Middle frontal gyrus (tissue), 1 donor: ENCODE results near the gene PIK3CB.
"Not testable (repeated sequence)": the region's sequence is repeated elsewhere in the genome, so short reads cannot be mapped to it uniquely, and the experiment has no call there.

Source experiments
- DNase-seq: peaks from one replicate; pipeline ENCODE4 v3.0.0-alpha.2; 2015; ENCODE audit warnings: low spot score; ENCODE audit errors: extremely low spot score

PIK3CB gene

DNA sequence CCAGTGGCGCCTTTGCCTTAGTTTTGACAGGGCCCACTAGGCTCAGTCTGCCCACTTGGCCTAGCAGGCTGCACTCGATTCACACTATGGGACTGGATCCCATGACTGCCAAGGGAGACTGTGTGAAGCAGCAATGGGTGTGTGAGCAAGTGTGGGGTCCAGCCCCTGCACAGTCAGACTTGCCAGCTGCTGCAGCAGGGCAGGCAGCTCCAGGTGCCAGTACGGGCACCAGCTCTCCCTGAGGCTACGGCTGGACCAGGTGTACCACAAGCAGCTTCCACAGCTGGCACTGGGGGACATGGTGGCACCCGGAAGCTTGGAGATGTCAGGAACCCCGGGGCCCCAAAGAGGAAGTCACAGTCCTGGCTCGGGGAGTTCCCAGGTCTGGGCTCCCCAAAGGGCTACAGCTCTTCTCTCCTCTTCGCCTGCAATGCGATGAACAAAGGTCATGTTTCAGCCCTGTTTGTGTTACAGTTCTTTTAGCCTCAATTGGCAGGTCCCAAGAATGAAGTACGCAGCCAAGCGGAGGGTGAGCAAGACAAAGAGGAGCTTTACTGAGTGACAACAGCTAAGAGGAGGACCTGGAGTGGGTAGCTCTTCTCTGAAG is 67.1 kb downstream of the PIK3CB start:
- DNase-seq, result no peak

DNA sequence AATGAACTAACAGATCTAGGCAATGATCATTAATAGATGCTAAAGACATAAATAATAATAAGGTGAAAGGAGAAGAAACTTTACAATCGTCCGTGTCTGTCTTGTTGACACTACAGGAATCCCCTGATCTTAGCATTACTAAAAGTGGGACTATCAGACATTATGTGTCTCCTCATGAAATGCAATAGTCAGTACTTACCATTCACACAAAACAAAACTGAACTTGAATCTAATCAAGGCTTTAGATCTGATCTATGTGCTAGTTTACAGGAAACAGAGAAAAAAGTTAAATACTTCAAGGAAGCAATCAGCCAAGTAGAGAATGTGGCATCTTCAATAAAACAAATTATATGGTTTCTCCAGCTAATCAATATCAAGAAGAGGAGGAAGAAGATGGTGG is 73.7 kb downstream of the PIK3CB start:
- DNase-seq, result no peak

DNA sequence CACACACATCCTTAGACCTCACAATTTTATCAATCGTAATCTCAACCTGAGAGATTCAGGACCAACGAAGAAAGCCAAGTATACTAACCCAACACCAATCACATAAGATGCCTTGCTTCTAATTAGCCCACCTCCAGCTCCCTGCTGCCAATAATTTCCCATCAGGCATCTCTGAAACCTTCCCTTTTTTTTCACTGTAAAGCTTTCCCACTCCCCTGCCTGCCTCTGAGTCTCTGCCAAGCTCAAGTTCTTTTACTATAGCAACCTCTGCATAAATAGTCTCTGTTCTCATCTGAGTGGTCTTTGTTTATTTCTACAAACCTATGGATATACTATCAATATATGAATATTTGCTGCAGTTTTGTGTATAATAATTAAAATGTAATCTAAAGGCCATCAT is 86.5 kb downstream of the PIK3CB start:
- no peak for DNase-seq

DNA sequence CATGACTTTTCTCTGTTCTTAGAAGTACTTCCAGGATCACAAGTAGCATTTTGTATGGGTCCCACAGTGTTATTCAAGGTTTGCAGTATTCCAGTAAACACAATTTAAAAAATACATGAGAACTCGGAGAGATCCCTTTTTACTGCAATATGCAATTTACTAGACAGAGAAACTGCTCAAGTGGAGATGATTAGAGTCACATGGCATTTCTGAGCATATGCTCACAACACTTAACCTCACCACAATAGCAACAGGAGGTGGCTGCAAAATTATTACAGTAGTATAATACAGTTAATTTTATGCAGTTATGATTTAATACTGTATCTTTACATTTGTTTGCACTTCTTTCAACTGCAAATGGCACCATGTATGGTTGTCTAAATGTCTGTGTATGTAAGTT is 87.5 kb downstream of the PIK3CB start:
- DNase-seq, result no peak

DNA sequence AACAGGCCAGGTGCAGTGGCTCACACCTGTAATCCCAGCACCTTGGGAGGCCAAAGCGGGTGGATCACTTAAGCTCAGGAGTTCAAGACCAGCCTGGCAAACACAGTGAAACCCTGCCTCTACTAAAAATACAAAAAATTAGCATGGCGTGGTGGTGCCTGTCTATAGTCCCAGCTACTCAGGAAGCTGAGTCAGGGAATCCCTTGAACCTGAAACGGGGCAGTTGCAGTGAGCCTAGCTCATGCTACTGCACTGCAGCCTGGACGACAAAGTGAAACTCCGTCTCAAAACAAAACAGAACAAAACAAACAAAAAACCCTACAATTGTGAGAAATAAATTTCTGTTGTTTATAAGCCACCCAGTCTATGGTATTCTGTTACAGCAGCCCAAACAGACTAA is 94.7 kb downstream of the PIK3CB start:
- no peak for DNase-seq

DNA sequence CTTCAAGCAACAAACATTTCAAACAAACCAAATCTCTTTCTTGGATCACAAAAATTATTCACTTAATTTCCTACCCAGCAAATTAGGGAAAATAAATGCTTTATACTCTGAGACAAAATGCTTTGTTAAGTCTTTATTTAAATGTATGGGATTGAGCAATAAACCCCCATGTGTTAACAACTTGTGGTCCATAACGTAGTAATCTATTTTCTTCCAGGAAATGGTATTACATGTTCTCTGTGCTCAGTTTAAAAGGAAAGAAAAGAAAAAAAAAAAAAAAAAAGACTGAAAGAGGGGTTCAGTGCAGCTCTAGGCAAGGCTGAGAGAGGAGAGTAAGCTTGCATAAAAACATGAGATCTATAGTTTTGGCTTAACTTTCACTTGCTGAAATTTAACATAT is 102.3 kb downstream of the PIK3CB start:
- DNase-seq, result no peak

DNA sequence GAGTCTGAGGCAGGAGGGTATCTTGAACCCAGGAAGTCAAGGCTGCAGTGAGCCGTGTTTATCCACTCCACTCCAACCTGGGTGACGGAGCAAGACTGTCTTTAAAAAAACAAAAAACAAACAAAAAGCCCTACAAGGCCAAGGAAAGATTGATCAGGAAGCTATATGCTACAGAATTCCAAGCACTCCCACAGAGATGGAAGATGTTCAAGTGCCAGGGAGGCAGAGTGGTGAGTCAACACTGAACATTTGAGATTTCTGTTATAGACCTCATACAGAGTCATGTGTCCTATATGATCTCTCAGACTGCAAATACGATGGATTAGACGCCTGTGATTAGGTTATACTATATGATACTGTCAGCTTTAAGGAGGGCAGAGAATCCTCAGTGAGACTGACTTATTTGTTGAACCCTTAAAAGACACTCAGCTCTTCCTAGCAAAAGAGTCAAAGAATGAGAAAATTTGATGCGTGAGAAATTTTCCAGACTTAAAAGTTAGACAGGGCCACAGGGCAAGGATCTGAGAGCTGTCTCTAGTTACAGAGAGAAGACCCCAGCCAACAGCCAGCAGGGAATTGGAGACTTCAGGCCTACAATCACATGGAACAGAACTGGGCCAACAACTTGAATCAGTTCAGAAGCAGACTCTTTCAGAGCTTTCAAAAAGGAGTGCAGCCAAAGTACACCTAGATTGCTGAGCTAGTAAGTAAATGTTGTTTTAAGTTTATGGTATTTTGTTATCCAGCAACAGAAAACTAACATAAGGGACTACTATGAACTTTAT is 107.6 kb downstream of the PIK3CB start:
- DNase-seq, result no peak

DNA sequence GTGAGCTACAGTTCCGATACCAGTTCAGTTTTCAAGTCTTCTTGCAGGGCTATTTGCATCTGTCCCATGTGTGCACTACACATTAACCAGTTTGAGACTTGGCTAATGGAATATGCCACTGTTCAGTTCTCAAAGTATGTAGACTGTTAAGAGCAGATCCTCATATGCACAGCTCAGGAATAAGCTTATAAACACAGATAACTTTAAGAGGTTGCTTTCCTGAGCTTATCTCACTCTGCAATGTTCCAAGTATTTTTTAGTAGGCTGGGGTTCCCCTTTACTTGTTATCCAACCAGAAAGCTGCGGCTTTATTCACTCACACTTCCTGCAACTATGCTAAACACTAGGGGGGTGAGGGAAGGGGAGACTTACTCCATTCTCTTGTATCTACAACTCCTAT is 108.7 kb downstream of the PIK3CB start:
- not testable (repeated sequence) for DNase-seq

DNA sequence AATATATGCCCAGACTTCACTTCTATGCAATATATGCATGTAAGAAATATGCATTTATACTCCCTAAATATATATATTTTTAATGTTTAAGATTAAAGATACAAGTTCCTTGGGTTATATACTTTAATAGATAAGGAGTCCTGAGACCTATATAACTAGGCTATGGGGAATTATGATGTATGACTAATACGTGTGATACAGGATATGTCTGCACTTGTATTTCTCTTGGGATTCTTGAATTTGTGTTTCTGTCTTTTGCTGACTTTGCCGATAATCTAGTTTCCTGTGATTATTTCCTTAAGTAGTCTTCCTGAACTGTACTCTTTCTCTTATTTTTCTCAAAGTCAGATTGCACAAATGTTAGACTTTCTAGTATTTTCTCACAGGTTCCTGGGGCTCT is 109.6 kb downstream of the PIK3CB start:
- no peak for DNase-seq

DNA sequence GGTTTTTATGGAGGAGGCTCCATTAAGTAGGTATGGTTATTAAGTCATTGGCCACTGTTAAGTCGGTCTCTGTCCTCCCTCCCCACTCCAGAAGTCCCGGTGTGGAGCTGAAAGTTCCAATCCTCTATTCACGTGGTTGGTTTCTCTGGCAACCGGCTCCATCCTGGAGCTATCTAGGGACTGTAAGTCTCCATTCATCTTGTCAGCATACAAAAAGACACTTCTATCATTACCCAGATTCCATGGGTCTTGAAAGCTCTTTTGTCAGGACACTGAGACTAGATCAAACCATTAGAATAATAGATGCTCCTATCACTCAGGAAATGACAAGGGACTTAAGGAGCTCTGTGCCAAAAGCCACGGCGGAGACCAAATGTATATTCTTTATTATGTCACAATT is 110.3 kb downstream of the PIK3CB start:
- DNase-seq, result no peak

DNA sequence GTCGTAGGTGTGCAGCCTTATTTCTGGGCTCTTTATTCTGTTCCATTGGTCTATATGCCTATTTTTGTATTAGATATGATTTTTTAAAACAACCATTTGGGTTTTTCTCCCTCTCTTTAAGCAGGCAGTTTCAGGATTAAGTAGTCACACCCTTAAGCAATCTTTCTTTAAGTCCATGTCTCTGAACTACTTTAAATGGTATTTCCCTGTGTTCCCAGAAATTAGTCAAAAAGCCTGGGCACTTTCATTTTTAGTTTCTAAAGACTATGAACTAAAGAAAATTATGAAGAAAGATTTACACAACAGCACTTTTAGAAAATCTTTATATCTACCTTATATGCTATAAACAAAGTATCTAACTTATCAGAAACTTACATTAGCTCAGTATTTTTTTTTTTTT is 115.9 kb downstream of the PIK3CB start:
- DNase-seq, result no peak

DNA sequence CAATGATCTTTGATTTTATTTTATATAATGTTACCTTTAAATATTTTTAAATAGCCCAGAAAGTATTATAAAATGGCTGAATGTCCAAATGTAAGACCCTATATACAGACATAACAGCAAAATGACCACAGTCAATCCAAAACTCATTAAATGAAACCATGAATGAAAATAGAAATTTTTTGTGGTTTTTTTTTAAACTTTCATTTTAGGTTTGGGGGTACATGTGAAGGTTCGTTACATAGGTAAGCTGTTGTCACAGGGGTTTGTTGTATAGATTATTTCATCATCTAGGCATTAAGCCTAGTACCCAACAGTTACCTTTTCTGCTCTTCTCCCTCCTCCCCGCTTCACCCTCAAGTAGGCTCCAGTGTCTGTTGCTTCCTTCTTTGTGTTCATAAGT is 117.4 kb downstream of the PIK3CB start:
- DNase-seq, result no peak

DNA sequence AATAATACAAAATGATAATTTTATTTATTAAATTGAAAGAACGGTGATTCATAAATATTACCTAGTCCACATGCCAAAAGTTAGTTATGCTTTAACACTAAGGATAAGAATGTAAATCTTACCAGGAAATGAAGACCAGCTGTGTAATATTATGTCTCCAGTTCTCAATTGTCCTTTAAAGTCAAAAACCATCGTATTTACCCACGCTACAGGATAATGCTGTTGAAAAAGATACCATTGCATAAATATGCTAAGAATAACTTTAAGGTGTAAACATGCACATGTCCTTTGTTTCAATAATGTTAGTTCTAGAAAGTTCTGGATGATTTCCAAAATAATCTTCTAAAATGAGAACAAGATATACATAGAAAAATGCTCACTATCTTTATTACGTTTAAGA is 122.6 kb downstream of the PIK3CB start:
- DNase-seq, result no peak

DNA sequence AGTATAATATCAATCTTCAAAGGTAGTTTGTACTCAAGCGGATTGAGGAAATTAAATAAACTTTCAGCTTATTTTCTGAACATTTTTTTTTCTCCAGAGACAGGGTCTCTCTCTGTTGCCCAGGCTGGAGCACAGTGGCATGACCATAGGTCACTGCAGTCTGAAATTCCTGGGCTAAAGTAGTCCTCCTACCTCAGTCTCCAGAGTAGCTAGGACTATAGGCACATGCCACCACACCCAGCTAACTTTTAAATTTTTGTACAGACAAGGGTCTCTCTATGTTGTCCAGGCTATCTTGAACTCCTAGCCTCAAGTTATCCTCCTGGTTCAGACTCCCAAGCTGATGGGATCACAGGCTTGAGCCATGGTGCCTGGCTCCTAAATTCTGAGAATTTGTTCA is 129.1 kb downstream of the PIK3CB start:
- DNase-seq, result no peak

DNA sequence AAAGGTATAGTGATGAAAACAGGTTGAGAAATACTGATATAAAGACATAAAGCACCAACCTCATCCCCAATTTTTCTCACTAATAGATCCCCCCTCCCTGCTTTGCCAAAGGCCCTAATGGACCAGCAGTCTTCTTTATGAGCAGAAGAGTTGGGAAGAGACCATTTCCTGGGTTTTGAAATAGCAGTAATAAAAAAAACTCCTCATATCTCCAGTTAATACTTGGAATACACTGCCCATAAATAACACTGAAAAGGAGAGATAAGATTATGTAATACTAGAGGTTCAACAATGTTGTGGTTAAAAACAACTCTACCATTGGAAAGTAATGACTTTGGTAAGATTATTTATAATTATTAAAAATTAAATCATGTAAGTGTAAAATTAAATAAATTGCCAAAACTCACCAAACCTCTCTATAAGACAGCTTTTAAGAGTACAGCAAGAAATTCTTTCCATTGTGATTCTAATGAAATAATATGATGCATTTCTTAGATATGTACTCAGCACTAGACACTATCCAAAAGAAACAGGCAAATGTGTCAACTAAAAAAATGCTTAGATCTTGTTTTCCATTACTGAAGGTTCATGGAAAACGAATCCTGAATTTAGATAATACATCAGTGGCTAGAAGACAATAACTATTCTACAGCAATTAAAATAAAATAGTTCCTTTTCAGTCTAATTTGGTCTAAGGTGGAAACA is 137.9 kb downstream of the PIK3CB start:
- no peak for DNase-seq

DNA sequence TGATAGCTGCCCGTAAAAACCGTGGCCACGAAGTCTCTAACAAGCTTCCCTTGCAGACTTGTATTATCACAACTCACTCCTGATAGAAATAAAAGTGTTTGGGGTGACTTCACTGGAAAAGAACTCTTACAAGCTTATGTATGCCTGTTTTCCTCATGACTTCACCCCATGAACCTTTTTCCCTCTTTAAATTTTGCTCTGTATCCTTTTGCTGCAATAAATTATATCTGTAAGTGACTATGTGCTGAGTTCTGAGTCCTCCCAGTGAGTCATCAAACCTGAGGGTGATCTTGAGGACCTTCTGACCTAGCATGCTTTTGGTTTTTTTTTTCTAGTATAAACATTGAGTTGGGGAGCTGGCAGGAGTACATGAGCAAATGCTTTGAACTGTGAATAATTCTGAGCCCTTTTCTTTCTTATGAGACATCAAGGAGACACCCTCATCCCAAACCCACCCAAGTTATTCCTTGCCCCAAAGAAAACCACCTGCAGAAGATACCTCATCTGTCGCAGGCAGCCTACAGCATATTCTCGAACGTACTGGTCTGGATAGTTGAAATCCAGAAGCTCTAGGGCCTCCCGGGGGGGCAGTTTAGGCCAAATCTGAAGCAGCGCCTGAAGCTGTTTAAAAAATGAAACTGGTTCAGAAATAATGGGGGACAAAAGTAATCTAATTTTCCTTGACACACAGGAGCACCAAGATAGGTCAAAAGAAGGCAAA is 140.3 kb downstream of the PIK3CB start:
- DNase-seq, result no peak

DNA sequence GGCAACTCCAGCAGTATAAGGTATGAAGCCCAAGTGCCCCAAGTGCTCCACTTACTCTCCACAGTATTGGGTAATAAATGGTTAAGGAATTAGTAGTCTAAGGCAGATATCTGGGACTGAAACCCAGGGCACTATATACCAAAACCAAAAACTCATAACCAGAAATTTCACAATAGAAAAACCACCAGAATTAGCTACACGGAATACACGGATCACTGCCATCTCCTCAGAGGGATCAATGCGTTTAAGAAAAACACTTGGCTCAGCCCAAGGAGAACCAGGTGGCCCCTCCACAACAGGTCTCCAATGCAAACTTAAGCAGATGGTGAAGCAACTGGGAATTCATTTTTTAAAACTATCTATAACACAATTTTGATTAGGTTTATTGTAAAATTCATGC is 142.6 kb downstream of the PIK3CB start:
- DNase-seq, result no peak

DNA sequence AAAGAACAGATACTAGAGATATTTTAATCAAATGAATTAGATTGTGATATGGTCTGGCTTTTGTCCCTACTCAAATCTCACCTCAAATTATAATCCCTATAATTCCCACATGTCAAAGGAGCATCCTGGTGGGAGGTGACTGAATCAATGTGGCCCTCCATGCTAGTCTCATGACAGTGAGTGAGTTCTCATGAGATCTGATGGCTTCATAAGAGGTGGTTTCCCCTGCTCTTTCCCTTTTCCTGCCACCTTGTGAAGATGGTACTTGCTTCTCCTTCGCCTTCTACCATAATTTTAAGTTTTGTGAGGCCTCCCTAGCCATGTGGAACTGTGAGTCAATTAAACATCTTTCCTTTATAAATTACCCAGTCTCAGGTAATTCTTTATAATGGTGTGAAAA is 143.4 kb downstream of the PIK3CB start:
- DNase-seq, result no peak

DNA sequence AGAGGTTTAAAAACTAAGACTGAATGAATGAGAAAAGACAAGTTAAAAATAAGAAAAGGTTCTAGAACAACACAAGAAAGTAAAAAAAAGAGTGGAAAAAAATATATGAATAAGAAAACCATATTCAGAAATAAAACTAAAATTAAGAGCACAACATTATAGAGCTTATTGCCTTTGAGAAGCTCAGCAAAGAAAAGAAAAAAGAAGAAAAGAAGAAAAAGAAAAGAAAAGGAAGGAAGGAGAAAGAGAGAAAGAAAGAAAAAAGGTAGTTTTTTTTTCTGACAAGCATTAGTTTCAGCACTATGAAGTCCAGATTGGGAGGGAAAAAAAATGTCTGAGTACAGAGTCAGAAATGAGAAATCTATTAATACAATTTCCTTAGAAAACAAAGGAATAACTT is 144.7 kb downstream of the PIK3CB start:
- DNase-seq, result no peak

DNA sequence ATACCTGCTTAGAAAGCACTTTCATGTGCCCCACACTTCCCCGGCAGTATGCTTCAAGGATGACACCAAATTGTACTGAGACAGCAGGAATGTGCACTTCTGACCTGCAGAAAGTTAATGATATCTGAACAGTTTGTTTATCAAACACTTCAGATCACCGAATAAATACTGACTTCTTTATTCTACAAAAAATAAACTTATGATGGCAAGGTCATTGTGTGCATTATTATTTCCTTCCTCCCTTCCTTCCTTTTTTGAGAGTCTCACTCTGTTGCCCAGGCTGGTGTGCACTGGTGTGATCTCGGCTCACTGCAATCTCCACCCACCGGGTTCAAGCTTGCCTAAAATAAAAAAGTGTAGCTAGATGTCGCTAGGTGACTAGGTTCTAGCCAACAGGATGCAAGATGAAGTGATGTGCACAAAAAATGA is 145.8 kb downstream of the PIK3CB start:
- DNase-seq, result no peak

DNA sequence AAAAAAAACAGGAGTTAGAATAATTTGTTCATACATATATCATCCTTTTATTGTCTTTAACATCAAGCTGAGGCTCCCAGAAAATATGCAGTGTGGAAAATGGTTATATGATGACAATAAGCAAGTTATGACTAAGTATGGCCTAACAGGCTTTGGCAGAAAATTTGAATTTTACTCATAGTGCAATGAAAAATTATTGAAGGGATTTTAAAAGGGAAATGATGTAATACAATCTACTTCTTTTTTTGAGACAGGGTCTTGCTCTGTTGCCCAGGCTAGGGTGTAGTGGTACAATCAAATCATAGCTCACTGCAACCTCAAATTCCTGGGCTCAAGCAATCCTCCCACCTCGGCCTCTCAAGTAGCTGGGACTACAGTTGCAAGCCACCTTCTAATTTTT is 147.5 kb downstream of the PIK3CB start:
- DNase-seq, result no peak

DNA sequence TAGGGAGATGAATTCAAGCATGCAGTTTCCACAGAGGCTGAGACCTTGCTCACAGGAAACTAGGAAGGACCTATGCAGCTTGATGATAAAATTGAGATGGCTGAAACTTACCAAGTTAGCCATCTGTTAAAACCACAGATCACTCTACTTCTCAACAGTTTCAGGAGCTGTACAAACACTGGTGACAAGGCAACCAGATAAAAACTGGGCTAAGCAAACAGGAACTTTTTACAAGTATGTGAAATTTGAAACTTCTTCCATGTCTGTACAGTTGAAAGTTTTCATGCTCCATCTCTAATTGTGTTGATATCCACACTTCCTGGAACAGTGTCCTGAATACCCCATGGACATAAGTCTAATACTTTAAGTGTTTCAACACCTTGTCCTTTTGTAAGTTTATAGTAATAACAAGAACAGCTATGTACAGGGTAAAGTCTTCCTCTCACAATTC is 147.9 kb downstream of the PIK3CB start:
- no peak for DNase-seq
